Stimulated activated CD8-positive, alpha-beta memory T cell treated with anti-CD3 and anti-CD28 coated beads, Interleukin-15, amount 100 ng/mL, for 1 hour (primary cell): ENCODE results near the gene RREB1.
"Not testable (repeated sequence)": the region's sequence is repeated elsewhere in the genome, so short reads cannot be mapped to it uniquely, and the experiment has no call there.

Source experiments
- DNase-seq: peaks from one replicate; pipeline ENCODE4 v3.0.0-alpha.2; 2020; ENCODE audit warnings: low read depth

The RREB1 gene

GRCh38 chr6:7246401-7247178, 138.8 kb downstream of the RREB1 start:
- DNase-seq = no peak

DNA sequence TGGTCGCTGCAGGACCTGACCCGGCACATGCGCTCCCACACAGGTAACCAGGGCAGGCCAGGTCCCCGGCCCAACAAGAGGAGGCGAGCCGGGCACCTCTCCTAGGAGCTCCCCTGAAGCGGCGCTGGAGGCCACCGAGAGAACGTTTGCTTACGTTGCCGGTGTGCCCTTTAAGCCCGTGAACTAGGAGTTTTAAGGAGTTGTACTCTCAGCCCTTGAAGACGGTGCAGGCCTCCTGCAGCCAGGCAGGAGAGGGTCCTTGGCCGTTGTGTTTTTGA, 139.4 kb downstream of the RREB1 start:
- no peak for DNase-seq

DNA sequence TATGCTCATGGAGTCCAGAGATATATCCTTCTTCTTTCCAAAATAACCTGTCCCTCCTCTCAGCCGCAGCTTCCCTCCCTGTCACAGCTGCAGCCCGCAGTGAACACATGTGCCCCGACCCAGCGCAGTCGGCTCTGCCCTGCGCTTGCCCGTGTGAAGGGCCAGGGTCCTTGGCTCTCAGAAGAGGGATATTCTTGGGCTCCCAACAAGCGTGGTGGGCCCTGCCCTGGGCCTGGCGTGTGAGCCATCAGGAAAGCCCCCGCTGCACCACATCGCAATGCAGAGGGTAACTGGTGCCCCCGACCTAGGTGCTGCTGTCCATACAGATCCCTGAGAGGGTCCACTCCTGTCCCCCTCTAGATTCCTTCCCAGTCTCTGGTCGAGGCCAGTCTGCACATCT, 140.1 kb downstream of the RREB1 start:
- no peak for DNase-seq

DNA sequence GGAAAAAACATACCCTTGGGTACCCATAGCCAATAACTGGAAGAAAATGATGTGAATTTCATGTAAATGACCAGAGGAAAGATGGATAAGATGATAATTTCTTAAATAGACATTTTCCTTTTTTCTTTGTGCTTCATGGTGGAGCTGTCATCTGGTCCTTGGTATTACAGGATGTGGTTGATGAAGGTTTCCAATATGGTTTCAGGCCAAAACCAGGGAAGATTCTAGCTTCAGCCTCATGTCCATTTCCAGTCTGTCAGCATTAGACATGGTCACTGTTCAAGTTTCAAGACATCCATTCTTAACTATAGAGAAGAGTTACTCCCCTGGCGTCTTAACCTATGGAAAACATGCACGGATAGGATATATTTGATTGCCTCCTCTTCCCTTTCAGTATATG, 141.6 kb downstream of the RREB1 start:
- no peak for DNase-seq

DNA sequence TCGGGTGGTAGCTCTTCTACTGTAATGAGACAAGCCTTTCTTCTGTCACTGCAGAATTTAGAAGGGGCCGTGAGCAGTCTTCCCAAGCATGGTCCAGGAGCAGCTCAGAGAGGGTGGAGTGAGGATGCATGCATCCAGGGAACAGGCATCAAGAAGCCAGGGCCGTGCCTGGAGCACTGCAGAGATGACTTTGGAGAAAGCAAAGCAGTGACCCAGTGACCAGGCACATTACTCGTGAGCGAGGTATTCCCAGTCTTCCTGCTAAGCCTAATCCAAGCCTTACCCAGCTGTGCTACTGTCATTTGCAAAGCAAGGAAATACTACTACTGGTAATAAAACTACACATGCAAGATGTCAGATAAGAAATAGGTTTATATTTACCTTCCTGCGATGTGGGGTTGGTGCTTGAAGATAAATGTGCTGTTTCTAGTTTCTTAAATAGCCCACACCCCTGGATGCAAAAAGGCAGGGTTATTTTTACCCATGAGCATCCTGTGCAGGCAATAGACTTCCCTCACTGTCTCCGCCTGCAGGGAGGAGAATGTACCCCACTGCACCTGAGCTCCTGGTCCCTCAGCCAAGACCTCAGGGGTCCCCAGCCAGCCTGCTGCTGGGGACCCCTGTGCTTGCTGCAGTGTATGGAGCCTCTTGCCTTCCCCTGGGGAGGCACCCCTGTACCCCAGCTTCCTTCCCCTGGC, 142.3 kb downstream of the RREB1 start:
- DNase-seq = no peak

DNA sequence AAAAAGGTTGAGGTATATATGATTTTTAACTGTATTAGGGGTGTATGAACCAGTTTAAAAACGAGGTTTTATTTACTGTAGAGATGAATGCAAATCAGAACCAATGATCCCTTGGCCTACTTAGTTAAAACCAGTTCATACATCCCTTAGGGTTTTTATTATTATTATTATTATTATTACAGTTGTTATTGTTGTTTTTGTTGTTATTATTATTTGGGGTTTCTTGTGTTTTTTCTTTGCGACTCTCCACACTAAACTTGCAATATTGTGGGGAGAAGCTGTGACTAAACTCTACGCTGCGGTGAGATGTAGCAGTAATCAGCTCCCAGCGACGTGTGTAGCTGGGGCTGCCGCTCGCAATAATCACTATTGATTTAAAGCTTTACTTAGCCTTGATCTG, 143.1 kb downstream of the RREB1 start:
- no peak for DNase-seq

DNA sequence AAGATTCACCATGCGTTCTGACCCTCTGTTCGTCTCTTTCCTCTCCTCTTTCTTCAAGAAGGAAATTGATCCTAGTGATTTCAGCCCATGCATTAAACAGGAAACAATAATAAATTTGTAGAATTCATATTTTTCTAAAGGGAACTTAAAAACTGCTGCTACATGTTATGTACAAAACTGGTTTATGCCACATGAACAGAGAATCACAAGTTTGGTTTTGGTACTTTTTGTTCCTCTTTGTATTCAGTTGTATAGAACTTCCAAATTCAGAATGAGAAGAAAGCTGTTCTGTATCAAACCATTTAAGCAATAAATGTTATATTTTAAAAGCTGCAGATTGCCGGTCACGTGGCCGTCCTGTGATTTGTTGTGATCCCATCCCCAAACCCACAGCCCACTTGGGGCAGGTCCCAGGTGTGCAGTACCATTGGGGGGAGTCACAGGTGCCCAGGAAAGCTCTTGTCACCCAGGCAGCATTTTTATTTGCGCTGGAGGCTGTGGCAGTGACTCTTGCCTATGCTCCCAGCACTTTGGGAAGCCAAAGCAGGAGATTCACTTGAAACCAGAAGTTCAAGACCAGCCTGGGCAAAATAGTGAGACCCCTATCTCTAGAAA, 144.0 kb downstream of the RREB1 start:
- no peak for DNase-seq

DNA sequence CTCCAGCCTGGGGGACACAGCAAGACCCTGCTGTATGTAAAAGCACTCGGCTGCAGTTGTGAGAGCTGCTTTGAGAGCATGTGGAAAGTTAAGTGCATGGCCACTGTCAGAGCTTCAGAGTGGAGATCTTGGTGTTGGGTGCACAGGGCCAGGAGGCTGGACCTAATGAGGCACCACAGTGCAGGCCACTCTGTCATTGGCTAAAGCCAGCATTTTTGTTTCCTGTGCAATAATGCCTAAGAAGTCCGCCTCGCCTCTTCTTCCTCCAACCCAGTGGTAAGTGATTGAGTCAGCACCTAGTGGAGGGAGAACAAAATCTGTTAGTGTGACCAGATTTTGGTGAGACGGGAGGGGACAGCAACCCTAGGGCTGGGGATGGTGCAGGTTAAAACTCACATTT, 144.6 kb downstream of the RREB1 start:
- DNase-seq = no peak

- no peak for DNase-seq
Observed at GRCh38 chr6:7254980-7255835, 147.4 kb downstream of the RREB1 start.

- no peak for DNase-seq
Observed at GRCh38 chr6:7255918-7256317, 148.2 kb downstream of the RREB1 start.

DNA sequence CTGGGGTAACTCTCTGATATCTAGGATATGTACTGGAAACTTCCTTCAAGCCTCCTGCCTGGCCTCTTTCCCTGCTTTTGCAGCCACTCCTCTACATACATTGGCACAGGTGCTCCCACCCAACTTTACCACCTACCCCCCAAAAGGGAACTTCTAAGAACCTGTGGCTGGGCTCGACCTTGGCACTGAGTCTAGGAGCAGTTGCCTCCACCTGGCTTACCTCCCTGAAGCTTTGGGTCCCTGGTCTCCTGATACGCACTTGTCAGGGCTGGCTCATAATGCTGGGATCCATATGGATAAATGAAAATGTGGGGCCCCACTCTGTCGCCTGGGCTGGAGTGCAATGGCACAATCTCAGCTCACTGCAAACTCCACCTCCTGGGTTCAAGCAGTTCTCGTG, 149.0 kb downstream of the RREB1 start:
- no peak for DNase-seq

- DNase-seq = no peak
Observed at GRCh38 chr6:7257521-7258230, 149.9 kb downstream of the RREB1 start.

- no peak for DNase-seq
Observed at GRCh38 chr6:7258231-7258763, 150.5 kb downstream of the RREB1 start.

DNA sequence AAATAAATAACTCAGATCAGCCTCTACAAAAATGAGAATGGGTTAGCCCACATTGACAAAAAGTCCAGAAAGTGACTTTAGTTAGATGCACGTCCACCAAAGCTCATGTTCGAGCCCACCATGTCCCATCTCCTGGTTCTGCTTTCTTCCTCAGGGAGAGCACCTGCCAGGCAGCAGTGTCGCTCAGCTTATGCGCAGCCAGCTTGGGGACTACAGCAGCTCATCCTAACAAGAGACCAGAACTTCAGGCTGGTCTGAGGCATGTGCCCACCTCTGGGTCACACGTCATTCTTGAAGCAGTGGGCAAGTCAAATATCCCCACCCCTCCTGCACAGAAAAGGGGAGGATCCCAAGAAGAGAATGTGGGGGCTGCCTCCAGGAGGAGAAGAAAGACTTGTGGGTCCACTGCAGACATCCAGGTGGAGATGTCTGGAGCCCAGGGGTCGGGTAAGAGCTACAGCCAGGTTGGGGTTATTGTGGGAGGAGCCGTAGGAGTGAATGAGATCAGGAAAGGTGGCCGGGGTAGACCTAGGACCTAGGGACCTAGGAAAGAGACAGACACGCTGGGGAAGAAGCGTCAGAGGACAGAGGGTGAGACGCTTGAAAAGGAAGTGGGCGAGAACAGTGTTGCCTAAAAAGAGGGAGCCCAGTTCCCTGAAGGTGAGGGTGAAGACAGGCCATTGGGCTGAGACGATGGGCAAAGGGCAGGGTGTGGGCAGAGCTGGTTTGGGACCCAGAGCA, 152.7 kb downstream of the RREB1 start:
- DNase-seq = no peak

DNA sequence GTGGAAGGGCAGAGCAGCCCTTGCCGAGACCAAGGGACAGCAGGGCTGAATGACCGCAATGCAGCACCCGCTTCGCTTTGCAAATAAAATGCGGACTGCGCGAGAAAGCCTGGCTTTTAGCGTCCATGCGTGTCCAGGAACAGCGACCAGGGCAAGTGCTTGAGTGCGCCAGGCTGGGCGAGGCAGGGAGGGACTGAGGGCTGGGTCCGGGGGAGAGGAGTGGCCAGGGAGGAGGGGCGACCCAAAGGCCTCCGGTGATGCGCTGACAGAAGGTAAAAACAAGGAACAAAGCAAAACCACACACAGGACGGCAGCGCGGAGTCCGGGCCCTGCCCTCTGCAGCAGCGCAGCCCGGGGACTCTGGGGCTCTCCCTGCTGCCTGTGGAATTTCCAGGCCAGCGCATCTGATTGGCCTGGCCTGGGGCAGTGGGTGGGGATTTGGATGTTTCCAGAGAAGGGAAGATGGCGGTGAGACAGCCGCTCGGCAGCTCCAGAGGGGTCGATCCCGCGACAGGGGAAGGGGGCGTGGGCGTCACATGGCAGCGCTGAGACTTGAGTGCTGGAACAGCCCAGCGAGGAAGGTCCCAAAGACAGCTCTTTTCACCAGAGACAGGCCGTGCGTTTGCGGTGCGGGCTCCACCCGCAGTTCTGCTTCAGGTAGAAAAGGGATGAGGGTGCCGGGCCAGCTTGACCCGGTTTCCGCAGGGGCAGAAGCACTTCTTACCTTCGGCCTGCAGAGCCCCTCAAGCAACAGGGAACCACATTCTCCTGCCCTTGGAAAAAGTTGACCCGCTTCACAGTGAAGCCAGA, 153.5 kb downstream of the RREB1 start:
- DNase-seq = no peak

DNA sequence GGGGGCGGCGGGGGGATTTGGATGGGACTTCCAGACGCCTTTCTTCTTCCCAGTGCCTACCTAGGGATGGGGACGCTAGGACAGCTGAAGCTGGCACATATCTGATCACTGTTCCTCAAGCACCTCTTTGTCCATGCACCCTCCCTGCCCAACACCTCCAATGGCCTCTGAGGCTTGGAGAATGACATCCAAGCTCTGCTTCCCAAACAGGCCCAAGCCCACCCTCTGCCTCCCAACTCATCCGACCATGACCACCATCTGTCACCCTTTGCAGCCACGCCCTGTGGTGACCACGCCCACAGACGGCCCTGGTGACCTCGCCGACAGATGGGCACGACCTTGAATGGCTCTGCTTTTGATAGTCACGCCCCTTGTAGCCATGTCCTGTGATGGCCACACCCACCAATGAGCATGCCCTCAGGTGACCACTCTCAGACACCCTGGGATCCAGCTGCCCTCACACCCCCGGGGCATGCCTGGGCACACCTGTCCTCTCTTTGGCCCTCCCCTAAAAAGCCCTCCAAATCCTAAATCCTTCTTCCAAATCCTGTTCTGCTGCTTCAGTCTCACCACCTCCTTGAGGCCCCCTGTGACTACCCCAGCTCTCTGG, 154.2 kb downstream of the RREB1 start:
- no peak for DNase-seq

DNA sequence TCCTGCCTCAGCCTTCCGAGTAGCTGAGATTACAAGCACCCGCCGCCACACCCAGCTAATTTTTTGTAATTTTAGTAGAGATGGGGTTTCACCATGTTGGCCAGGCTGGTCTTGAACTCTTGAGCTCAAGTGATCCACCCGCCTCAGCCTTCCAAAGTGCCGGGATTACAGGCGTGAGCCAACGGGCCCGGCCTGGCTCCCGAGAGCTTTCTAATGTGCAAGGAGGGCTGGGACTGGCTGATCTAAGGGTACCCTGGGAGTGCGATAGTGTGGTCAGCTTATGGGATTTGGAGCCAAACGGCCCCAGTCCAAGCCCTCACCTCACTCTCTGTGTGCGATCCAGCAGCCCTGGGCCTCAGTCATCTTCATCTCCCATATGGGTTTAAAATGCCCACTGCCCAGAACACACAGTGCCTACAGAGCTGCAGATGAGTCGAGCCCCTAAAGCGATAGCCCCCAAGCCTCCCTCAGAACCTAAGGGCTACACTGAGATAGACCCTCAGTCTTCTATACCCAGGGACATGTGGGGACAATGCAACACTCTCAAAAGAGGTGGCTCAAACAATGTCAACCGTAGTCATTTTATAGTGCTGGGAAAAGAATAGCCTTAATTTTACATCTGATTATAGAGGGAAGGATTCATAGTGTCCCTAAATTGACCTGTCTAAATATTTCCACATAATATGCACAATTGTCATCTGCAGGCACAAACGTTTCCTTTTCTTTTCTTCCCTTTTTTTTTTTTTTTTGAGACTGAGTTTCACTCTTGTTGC, 155.2 kb downstream of the RREB1 start:
- no peak for DNase-seq

DNA sequence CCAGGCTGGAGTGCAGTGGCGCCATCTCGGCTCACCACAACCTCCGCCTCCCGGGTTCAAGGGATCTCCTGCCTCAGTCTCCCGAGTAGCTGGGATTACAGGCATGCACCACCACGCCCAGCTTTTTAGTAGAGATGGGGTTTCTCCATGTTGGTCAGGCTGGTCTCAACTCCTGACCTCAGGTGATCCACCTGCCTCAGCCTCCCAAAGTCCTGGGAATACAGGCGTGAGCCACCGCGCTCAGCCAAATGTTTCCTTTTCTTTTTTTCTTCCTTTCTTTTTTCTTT, 155.7 kb downstream of the RREB1 start:
- DNase-seq = not testable (repeated sequence)

DNA sequence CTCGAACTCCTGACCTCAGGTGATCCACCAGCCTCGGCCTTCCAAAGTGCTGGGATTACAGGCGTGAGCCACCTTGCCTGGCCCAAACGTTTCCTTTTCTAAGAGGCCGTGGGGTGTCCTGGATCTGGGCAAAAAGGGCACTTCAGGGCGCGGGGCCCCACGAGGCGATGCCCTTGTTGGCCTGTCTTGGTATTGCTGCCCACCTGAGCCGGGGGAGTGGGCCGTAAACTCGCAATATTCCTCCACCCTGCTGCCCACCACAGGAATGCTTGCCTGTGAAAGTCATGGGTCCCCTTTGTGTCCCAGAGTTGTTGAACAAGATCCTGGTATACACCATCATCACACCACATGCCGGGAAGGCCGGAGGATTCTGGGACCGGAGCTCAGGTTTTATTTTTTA, 156.3 kb downstream of the RREB1 start:
- no peak for DNase-seq
